Tibial nerve (tissue), 4 donors: ENCODE data around the gene SMAD4. TPM values are rescaled to one million over a fixed set of nuclear protein-coding genes. Genes with fewer than 3 reads are reported as not detected.

ENCODE experiments used
- total RNA-seq, 4 donors: library from RNA; depleted of rRNA; stranded (reverse); fragments of >200 nt; gene quantifications; one replicate each; pipeline ENCODE4 v1.1.0, GENCODE V29; 2016

SMAD4 gene
- total RNA-seq, 4 donors from 2014 or later: 100 to 182 (median 148) TPM

Other genes starting within 250 kb of the SMAD4 start
- 1 to 10 TPM in 3 of 4 donors, under 1 TPM in 1; 0.63 to 2.0 (median 1.4) TPM for gene MRO, start 210.2 kb upstream of the SMAD4 start, total RNA-seq
- gene ME2, start 151.1 kb upstream of the SMAD4 start, total RNA-seq: 10 to 100 TPM; 32.6 to 55.8 (median 48.0) TPM
- gene ELAC1, start 62.2 kb upstream of the SMAD4 start, total RNA-seq: 10 to 100 TPM in 1 of 4 donors, 1 to 10 TPM in 3; 2.9 to 11.6 (median 5.2) TPM
- gene MEX3C, start 167.5 kb downstream of the SMAD4 start, total RNA-seq: 10 to 100 TPM; 24.0 to 32.8 (median 28.5) TPM